Lung (tissue), 12 donors: ENCODE data around the gene DDX10. TPM values are rescaled to one million over a fixed set of nuclear protein-coding genes. Genes with fewer than 3 reads are reported as not detected.
A peak's percentile ranks its signal among the peaks of the same experiment; 100 is the strongest.

Experiments used
- ATAC-seq: fragments of 200-7000 bp; cut with Tn5 transposase; one replicate; pipeline ENCODE4 v1.9.1; 2020; ENCODE audit warnings: moderate number of reproducible peaks; ENCODE audit not compliant: insufficient read depth, low FRiP score
- DNase-seq, 3 donors: peaks; one replicate each; pipeline ENCODE4 v3.0.0-alpha.2; 2013 to 2017
- H3K27ac ChIP-seq, 2 donors: one replicate each; pipeline ENCODE4 v1.5.1; 2013; ENCODE audit warnings: mild to moderate bottlenecking in 2 of 2, moderate library complexity in 2 of 2, control low read depth in 1 of 2, inconsistent platforms in 1 of 2, low read depth in 1 of 2, low read length in 1 of 2
- H3K27me3 ChIP-seq, 3 donors: one replicate each; pipeline ENCODE4 v1.5.1; 2013; ENCODE audit warnings: low read length in 2 of 3; ENCODE audit not compliant: control insufficient read depth in 3 of 3, insufficient read depth in 3 of 3
- H3K36me3 ChIP-seq, 4 donors: one replicate each; pipeline ENCODE4 v1.5.1; 2013; ENCODE audit warnings: low read length in 4 of 4, mild to moderate bottlenecking in 1 of 4, moderate library complexity in 1 of 4; ENCODE audit not compliant: control insufficient read depth in 4 of 4, insufficient read depth in 4 of 4
- H3K4me1 ChIP-seq, 5 donors: one replicate each; pipeline ENCODE4 v1.5.1; 2013; ENCODE audit warnings: low read length in 5 of 5, mild to moderate bottlenecking in 2 of 5, moderate library complexity in 1 of 5; ENCODE audit not compliant: control insufficient read depth in 5 of 5, insufficient read depth in 5 of 5
- H3K4me3 ChIP-seq: one replicate; pipeline ENCODE4 v1.5.1; 2013; ENCODE audit warnings: mild to moderate bottlenecking, control low read depth, moderate library complexity
- H3K9ac ChIP-seq, 2 donors: one replicate each; pipeline ENCODE4 v1.5.1; 2013; ENCODE audit warnings: low read length in 2 of 2, control low read depth in 1 of 2; ENCODE audit not compliant: insufficient read depth in 1 of 2
- H3K9me3 ChIP-seq, 4 donors: one replicate each; pipeline ENCODE4 v1.5.1; 2013; ENCODE audit warnings: low read length in 3 of 4, mild to moderate bottlenecking in 1 of 4, moderate library complexity in 1 of 4; ENCODE audit not compliant: control insufficient read depth in 4 of 4, insufficient read depth in 3 of 4
- WGBS, 2 donors: extraction: QIAGEN DNeasy Blood & Tissue Kit; methylation state at CpG; one replicate each; pipeline ENCODE4 v1.1.7; 2013; 5-methylcytosine and 5-hydroxymethylcytosine counted together
- polyA plus RNA-seq, 2 donors: library from polyadenylated mRNA; stranded (reverse); fragments of 200-250 nt; gene quantifications; one replicate each; pipeline ENCODE4 v1.2.1, GENCODE V29; 2013
- total RNA-seq, 2 donors: library from RNA; depleted of rRNA in 1 of 2; stranded (reverse); fragments of >200 nt in 1 of 2; gene quantifications; one replicate each; pipeline ENCODE4 v1.2.1, GENCODE V29; 2014 to 2021
- TF ChIP-seq, protein P1 (sequence below): IDR thresholded peaks from 2 replicates; pipeline ENCODE4 v1.5.1; 2012; ENCODE audit warnings: mild to moderate bottlenecking; ENCODE audit errors: control extremely low read depth, extremely low read depth
- donor health status: control.
- donor health status: control.
- donor health status: Bipolar disorder and iron deficiency.
- donor health status: healthy.
- donor health status: DM: yes; HTN: yes; CAD: no.

Gene DDX10
- total and polyA plus RNA-seq, 4 donors = 13.9 to 30.5 (median 18.8) TPM

DNA sequence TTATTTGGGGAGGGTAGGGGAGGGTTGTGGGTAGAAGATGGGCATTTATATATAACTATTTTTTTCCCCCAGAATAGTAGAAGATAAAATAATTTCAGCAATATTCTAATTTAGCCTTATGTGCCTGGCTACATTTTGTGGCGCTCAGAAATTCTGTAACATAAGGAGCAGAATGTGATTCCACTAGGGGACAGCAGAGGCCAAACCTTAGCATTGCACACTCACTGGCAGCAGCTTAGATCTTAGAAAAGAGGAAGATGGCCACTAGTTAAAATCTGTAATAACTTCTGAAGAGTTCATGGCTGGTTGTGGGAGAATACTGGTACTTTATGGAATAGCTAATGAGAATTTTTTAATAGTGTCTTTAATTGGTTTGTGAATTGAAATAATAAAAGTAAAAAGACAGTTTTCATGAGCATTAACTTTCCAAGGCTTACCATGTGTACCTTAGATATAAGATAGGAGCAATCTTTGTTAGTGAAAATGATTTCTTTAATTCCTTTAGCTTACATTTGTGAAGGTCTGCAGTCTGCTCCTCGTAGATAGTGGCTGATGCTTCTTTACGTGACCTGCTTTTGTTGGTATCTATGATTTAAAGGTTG is 33.1 kb downstream of the DDX10 start:
- no peaks in the 10 kb centered on the region for H3K9me3 ChIP-seq
- no peak overlapping the region for H3K4me3 ChIP-seq
- H3K27me3 ChIP-seq = peaks cover 0 to 2% (median 0%) of the 10 kb centered on the region in 3 donors
- TF ChIP-seq, protein P1, sequence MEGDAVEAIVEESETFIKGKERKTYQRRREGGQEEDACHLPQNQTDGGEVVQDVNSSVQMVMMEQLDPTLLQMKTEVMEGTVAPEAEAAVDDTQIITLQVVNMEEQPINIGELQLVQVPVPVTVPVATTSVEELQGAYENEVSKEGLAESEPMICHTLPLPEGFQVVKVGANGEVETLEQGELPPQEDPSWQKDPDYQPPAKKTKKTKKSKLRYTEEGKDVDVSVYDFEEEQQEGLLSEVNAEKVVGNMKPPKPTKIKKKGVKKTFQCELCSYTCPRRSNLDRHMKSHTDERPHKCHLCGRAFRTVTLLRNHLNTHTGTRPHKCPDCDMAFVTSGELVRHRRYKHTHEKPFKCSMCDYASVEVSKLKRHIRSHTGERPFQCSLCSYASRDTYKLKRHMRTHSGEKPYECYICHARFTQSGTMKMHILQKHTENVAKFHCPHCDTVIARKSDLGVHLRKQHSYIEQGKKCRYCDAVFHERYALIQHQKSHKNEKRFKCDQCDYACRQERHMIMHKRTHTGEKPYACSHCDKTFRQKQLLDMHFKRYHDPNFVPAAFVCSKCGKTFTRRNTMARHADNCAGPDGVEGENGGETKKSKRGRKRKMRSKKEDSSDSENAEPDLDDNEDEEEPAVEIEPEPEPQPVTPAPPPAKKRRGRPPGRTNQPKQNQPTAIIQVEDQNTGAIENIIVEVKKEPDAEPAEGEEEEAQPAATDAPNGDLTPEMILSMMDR = peak; percentile 84
- DNase-seq (peak; percentile 66 to 86 (median 82)), ATAC-seq (no peak)
- H3K9ac ChIP-seq = no peak overlapping the region
- H3K4me1 ChIP-seq = no peaks in the 10 kb centered on the region
- H3K36me3 ChIP-seq = peaks cover 5 to 13% (median 9%) of the 10 kb centered on the region in 4 donors
- WGBS, 2 donors = 69 to 76% methylated on average over 3 of the region's 3 CpGs
- no peak overlapping the region for H3K27ac ChIP-seq

DNA sequence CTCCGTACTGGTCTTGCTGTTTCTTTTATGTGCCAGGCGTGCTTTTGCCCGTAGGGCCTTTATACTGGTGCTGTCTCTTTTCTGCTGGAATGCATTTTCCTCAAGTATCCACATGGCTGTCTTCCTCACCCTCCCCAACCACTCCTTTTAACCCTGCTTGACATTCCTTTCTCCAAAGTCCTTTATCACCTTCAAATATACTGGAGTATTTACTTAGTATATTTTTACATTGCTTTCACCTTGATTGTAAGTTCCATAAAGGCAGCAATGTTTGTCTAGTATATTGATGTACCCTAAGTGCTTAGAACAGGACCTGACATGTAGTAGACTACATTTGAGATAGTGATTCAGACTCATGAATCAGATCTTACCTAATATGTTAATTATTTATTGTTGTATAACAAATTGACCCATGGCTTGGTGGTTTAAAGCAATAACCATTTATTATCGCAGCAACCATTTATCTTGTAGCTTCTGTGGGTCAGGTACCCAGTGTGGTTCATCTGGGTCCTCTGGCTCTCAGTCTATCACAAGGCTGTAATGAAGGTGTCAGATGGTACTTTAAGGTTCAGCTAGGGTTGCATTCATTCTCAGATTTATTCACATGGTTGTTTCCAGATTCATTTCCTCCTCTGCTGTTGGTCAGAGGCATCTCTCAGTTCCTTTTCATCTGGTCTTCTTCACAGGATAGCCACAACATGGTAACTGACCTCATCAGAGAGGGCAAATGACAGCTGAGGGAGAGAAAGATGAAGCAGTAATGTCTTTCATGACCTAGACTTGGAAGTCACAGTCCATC is 34.2 kb downstream of the DDX10 start:
- H3K4me1 ChIP-seq = no peaks in the 10 kb centered on the region
- H3K36me3 ChIP-seq = peaks cover 3 to 9% (median 6%) of the 10 kb centered on the region in 4 donors
- peak; percentile 41 for ATAC-seq
- TF ChIP-seq, protein P1 = no peak
- no peak overlapping the region for H3K27ac ChIP-seq
- WGBS, 2 donors = 76 to 81% methylated on average over 4 of the region's 4 CpGs
- no peak overlapping the region for H3K4me3 ChIP-seq
- H3K27me3 ChIP-seq = peaks cover 0 to 2% (median 0%) of the 10 kb centered on the region in 3 donors
- H3K9me3 ChIP-seq = no peaks in the 10 kb centered on the region
- no peak overlapping the region for H3K9ac ChIP-seq
- DNase-seq = peak in 2 of 3 donors; percentile 6 to 24

DNA sequence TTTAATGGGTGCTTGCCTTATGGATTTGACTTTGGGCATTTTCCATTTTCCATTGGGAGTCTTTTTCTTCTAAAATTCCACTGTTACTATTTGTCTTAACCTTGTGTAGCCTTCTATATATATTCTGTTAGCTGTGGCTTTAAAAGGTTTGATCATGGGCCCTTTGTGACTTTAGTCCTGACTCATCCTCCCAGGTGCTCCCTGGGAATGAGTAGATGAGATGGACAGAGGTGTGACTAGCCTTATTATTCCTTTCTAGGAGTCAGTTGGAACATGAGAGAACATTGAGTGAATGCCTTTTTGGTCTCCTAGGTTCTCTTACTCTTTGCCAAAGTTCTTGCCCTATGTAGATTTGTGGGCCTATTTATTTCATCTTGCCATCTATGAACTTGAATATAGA is 39.0 kb downstream of the DDX10 start:
- Histone ChIP-seq H3K4me1 (no peaks in the 10 kb centered on the region), H3K9me3 (peaks cover 0 to 8% (median 1%) of the 10 kb centered on the region in 4 donors), H3K36me3 (peaks cover 5 to 26% (median 22%) of the 10 kb centered on the region in 4 donors), H3K4me3 (no peak overlapping the region), H3K9ac (no peak overlapping the region), H3K27ac (no peak overlapping the region), H3K27me3 (peaks cover 0 to 2% (median 0%) of the 10 kb centered on the region in 3 donors)
- no peak for ATAC-seq
- DNase-seq = no peak
- TF ChIP-seq, protein P1 = no peak
